Mesenchymal stem cell (in vitro differentiated cells and primary cell): ENCODE measurements around the gene PRMT3.

Experiments
- DNase-seq: peaks from one replicate; pipeline ENCODE4 v3.0.0-alpha.2; 2013
- H2AFZ ChIP-seq: one replicate; pipeline ENCODE4 v1.6.1; 2013; ENCODE audit warnings: low read depth, mild to moderate bottlenecking, control low read depth, inconsistent platforms, low read length, moderate library complexity
- H2AK5ac ChIP-seq: 2 replicates; pipeline ENCODE4 v1.6.1; 2013; ENCODE audit warnings: low read length, moderate library complexity, mild to moderate bottlenecking, inconsistent platforms; ENCODE audit not compliant: severe bottlenecking
- H2BK120ac ChIP-seq: one replicate; pipeline ENCODE4 v1.6.1; 2013; ENCODE audit warnings: low read depth, mild to moderate bottlenecking, inconsistent platforms, low read length, moderate library complexity
- H2BK12ac ChIP-seq, 2 experiments: one replicate each; pipeline ENCODE4 v1.6.1; 2013; ENCODE audit warnings: inconsistent platforms in 2 of 2, low read length in 2 of 2, mild to moderate bottlenecking in 2 of 2, moderate library complexity in 2 of 2, control low read depth in 1 of 2
- H2BK15ac ChIP-seq: one replicate; pipeline ENCODE4 v1.6.1; 2013; ENCODE audit warnings: mild to moderate bottlenecking, low read depth, inconsistent platforms; ENCODE audit not compliant: poor library complexity, severe bottlenecking
- H2BK5ac ChIP-seq: 2 replicates; pipeline ENCODE4 v1.6.1; 2013; ENCODE audit warnings: low read depth, mild to moderate bottlenecking, low read length, control low read depth, inconsistent platforms; ENCODE audit not compliant: poor library complexity, severe bottlenecking
- H3K14ac ChIP-seq, 2 experiments: one replicate each; pipeline ENCODE4 v1.6.1; 2013; ENCODE audit warnings: inconsistent platforms in 2 of 2, low read length in 2 of 2, control low read depth in 1 of 2, mild to moderate bottlenecking in 1 of 2, moderate library complexity in 1 of 2
- H3K18ac ChIP-seq, 2 experiments: one replicate each; pipeline ENCODE4 v1.6.1; 2013; ENCODE audit warnings: inconsistent platforms in 2 of 2, low read length in 2 of 2, control low read depth in 1 of 2, low read depth in 1 of 2, mild to moderate bottlenecking in 1 of 2
- H3K23ac ChIP-seq, 2 experiments: one replicate each; pipeline ENCODE4 v1.6.1; 2013; ENCODE audit warnings: inconsistent platforms in 2 of 2, low read length in 2 of 2, mild to moderate bottlenecking in 2 of 2, moderate library complexity in 2 of 2, control low read depth in 1 of 2
- H3K27ac ChIP-seq: 2 replicates; pipeline ENCODE4 v1.5.1; 2013; ENCODE audit warnings: mild to moderate bottlenecking, moderate library complexity, low read length, control low read depth, inconsistent platforms; ENCODE audit not compliant: poor library complexity, severe bottlenecking
- H3K27me3 ChIP-seq, 2 experiments: 2 replicates each; pipeline versions ENCODE4 v1.6.1 to v1.7.0; 2013; ENCODE audit warnings: low read length in 2 of 2, mild to moderate bottlenecking in 2 of 2, moderate library complexity in 2 of 2, control low read depth in 1 of 2, inconsistent platforms in 1 of 2; ENCODE audit not compliant: control insufficient read depth in 1 of 2, insufficient read depth in 1 of 2
- H3K36me3 ChIP-seq, 2 experiments: 2 replicates each; pipeline versions ENCODE4 v1.6.1 to v1.7.0; 2013; ENCODE audit warnings: low read length in 2 of 2, control low read depth in 1 of 2, inconsistent platforms in 1 of 2, low read depth in 1 of 2, mild to moderate bottlenecking in 1 of 2; ENCODE audit not compliant: insufficient read depth in 2 of 2, control insufficient read depth in 1 of 2
- H3K4ac ChIP-seq, 2 experiments: one replicate each; pipeline ENCODE4 v1.6.1; 2013; ENCODE audit warnings: inconsistent platforms in 2 of 2, low read length in 2 of 2, mild to moderate bottlenecking in 2 of 2, moderate library complexity in 2 of 2, control low read depth in 1 of 2, low read depth in 1 of 2
- H3K4me1 ChIP-seq: 2 replicates; pipeline ENCODE4 v1.6.1; 2013; ENCODE audit warnings: low read depth, low read length, control low read depth; ENCODE audit not compliant: control insufficient read depth, insufficient read depth
- H3K4me2 ChIP-seq: 2 replicates; pipeline ENCODE4 v1.6.1; 2013; ENCODE audit warnings: low read length, mild to moderate bottlenecking, inconsistent platforms; ENCODE audit not compliant: poor library complexity, severe bottlenecking
- H3K4me3 ChIP-seq, 2 experiments: 2 replicates each; pipeline versions ENCODE4 v1.5.1 to v1.7.0; 2013; ENCODE audit warnings: low read length in 2 of 2, mild to moderate bottlenecking in 2 of 2, control low read depth in 1 of 2, low read depth in 1 of 2; ENCODE audit not compliant: insufficient read depth in 1 of 2
- H3K79me1 ChIP-seq: replicated peaks from 2 replicates; pipeline ENCODE4 v1.6.1; 2013; ENCODE audit warnings: mild to moderate bottlenecking, control low read depth, low read length, inconsistent platforms; ENCODE audit not compliant: poor library complexity, severe bottlenecking
- H3K9ac ChIP-seq: 2 replicates; pipeline ENCODE4 v1.7.0; 2013; ENCODE audit warnings: mild to moderate bottlenecking, low read length, moderate library complexity
- H3K9me3 ChIP-seq: 2 replicates; pipeline ENCODE4 v1.7.0; 2013; ENCODE audit warnings: mild to moderate bottlenecking, low read length; ENCODE audit not compliant: control insufficient read depth
- H4K8ac ChIP-seq: one replicate; pipeline ENCODE4 v1.6.1; 2013; ENCODE audit warnings: inconsistent platforms, mild to moderate bottlenecking, low read length, moderate library complexity
- H4K91ac ChIP-seq: one replicate; pipeline ENCODE4 v1.6.1; 2013; ENCODE audit warnings: mild to moderate bottlenecking, low read length, inconsistent platforms
- WGBS: methylation state at CpG from one replicate; pipeline ENCODE4 v1.1.7; 2013; ENCODE audit warnings: mixed read lengths; 5-methylcytosine and 5-hydroxymethylcytosine counted together

PRMT3 gene

GRCh38 chr11:20493340-20493739 lies 105.8 kb downstream of the PRMT3 start:
- DNase-seq, result no peak
- no peak overlapping the region for H2AFZ ChIP-seq

DNA sequence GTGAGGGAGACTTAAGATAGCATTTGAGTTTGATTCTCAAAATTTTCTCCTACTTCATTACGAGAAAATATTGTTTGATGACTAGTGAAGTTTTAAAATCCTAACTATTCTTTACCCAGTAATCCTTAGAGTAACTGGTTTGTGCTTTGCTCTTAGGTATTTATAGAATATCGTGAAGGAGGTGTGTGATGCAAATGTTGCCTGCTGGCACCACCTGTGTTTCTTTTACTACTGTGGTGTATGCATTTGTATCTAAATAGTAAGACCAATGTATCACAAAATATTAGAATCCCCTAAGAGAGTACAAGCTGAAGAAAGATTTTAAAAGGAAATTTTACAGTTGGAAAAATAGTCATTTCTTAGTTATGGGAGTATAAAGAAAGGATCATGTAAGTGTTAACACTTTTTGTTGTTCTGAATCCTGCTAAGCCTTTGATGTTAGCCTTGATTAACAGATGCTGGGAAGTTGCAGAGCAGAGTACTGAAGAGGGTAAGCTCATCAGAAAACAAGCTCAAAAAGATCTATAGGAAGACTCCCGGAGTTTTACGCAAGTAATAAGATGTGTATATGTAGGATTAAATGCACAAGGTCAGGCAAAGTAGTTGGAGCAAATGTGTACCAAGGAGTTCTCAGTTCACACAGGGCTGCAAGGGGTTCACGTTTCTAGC lies 109.7 kb downstream of the PRMT3 start:
- no peaks in the 10 kb centered on the region for H3K9me3 ChIP-seq
- H3K27me3 ChIP-seq, result no peaks in the 10 kb centered on the region
- no peak overlapping the region for H2AFZ ChIP-seq
- H2BK15ac ChIP-seq, result no peak overlapping the region
- H3K27ac ChIP-seq, result no peak overlapping the region
- peaks cover 1% of the 10 kb centered on the region for H3K79me1 ChIP-seq
- H3K36me3 ChIP-seq, result peaks cover 0 to 36% of the 10 kb centered on the region in 2 experiments
- H3K23ac ChIP-seq, result no peak overlapping the region
- DNase-seq, result no peak
- H3K4me1 ChIP-seq, result no peaks in the 10 kb centered on the region
- no peak overlapping the region for H3K4ac ChIP-seq
- no peak overlapping the region for H3K18ac ChIP-seq
- no peak overlapping the region for H3K14ac ChIP-seq
- H2BK120ac ChIP-seq, result no peak overlapping the region
- no peak overlapping the region for H4K8ac ChIP-seq
- H3K4me2 ChIP-seq, result no peak overlapping the region
- no peak overlapping the region for H2BK12ac ChIP-seq
- no peak overlapping the region for H3K9ac ChIP-seq
- H4K91ac ChIP-seq, result no peak overlapping the region
- no peak overlapping the region for H2BK5ac ChIP-seq
- WGBS, result 100% methylated on average over 3 of the region's 5 CpGs
- H3K4me3 ChIP-seq, result no peak overlapping the region
- H2AK5ac ChIP-seq, result no peak overlapping the region

More at GRCh38 chr11:20493340-20493739, 105.8 kb downstream of the PRMT3 start:
- Histone ChIP-seq H2BK120ac (no peak overlapping the region), H3K4me2 (no peak overlapping the region), H3K9ac (no peak overlapping the region), H3K4ac (no peak overlapping the region), H3K27me3 (no peaks in the 10 kb centered on the region), H2AK5ac (no peak overlapping the region), H3K27ac (no peak overlapping the region), H3K36me3 (peaks cover 0 to 33% of the 10 kb centered on the region in 2 experiments), H3K4me1 (no peaks in the 10 kb centered on the region), H3K4me3 (no peak overlapping the region), H3K79me1 (peaks cover 1% of the 10 kb centered on the region), H2BK5ac (no peak overlapping the region), H3K14ac (no peak overlapping the region), H4K8ac (no peak overlapping the region), H3K23ac (no peak overlapping the region), H2BK12ac (no peak overlapping the region), H4K91ac (no peak overlapping the region), H2BK15ac (no peak overlapping the region), H3K18ac (no peak overlapping the region), H3K9me3 (no peaks in the 10 kb centered on the region)
- 95% methylated on average over 3 of the region's 4 CpGs for WGBS

DNA sequence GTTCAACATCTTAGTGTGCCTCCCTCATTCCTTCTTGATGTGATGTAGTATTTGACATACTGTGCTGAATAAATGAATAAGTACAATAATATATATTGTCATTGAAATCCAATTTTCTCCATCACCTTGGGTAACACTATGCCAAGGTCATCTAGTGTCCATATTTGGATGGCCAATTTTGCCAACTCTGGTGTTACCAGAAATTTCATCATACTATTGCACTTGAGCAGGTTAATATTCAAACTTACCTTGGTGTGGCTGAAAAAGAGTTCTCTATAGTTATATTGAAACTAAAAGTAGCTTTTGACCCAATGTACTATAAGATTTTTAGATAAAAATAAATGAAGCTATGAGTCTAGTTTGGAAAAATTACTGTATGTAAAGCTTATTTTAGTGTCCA lies 113.7 kb downstream of the PRMT3 start:
- Histone ChIP-seq H3K4me3 (no peak overlapping the region), H2AFZ (no peak overlapping the region), H2AK5ac (no peak overlapping the region), H3K4me1 (no peaks in the 10 kb centered on the region), H3K4me2 (no peak overlapping the region), H3K9ac (no peak overlapping the region), H4K91ac (no peak overlapping the region), H3K18ac (no peak overlapping the region), H3K4ac (no peak overlapping the region), H2BK5ac (no peak overlapping the region), H2BK15ac (no peak overlapping the region), H3K27me3 (no peaks in the 10 kb centered on the region), H4K8ac (no peak overlapping the region), H2BK120ac (no peak overlapping the region), H3K14ac (no peak overlapping the region), H3K36me3 (peaks cover 0 to 19% of the 10 kb centered on the region in 2 experiments), H3K9me3 (no peaks in the 10 kb centered on the region), H3K79me1 (no peaks in the 10 kb centered on the region), H3K23ac (no peak overlapping the region), H3K27ac (no peak overlapping the region), H2BK12ac (no peak overlapping the region)
- DNase-seq, result no peak

- Histone ChIP-seq H2BK120ac (no peak overlapping the region), H3K36me3 (peaks cover 0 to 13% of the 10 kb centered on the region in 2 experiments), H4K91ac (no peak overlapping the region), H3K18ac (no peak overlapping the region), H3K14ac (no peak overlapping the region), H3K9ac (no peak overlapping the region), H3K4me1 (no peaks in the 10 kb centered on the region), H2BK12ac (no peak overlapping the region), H2BK15ac (no peak overlapping the region), H2BK5ac (no peak overlapping the region), H3K4me3 (no peak overlapping the region), H2AFZ (no peak overlapping the region), H3K79me1 (no peaks in the 10 kb centered on the region), H3K27me3 (no peaks in the 10 kb centered on the region), H2AK5ac (no peak overlapping the region), H3K27ac (no peak overlapping the region), H3K23ac (no peak overlapping the region), H3K4ac (no peak overlapping the region), H4K8ac (no peak overlapping the region), H3K4me2 (no peak overlapping the region), H3K9me3 (no peaks in the 10 kb centered on the region)
- DNase-seq, result no peak
- 100% methylated on average over 3 of the region's 4 CpGs for WGBS
Measured at GRCh38 chr11:20501971-20502370, 114.5 kb downstream of the PRMT3 start.
